ENCODE measurements around the gene OCA2.

Gene OCA2

DNA sequence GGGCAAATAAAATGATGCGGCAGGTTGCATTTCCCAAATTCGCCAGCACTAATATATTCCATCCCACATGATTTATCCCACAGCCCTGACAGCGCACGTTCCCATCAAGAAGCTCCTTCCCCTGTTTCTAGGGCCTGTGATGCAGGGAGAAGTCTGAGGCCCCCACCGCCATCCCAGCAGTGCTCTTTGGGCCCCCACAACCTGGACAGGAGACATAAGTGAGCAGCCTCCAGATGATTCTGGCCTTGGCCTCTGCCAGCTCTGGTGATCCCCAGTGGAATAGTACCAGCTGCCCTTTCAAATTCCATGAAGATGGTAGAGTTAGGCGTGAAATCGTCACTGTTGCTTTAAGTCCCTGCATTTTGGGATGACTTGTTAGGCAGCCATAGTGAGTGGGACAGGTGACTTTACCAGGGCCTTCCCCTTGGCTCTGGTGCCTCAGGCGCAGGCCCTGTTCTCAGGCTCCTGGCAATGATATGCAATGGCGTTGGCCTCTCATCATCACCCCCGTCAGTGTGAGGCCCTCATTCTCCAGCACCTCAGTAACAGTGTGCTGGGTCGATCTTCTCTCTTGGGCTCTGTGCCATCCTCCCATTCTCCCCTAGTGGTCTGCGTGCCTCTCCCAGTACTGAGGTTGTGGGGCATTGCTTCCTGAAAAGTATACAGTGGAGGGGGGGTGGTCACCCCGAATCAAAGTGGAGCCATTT, 263.7 kb downstream of the OCA2 start:
- H3K79me2 ChIP-seq (ENCODE audit: insufficient read depth, low read length) = no peaks in the 10 kb centered on the region
- no peaks in the 10 kb centered on the region for H4K20me1 ChIP-seq (ENCODE audit: insufficient read depth, low read length)
- H3K4me2 ChIP-seq (ENCODE audit: low read length) = no peak overlapping the region

DNA sequence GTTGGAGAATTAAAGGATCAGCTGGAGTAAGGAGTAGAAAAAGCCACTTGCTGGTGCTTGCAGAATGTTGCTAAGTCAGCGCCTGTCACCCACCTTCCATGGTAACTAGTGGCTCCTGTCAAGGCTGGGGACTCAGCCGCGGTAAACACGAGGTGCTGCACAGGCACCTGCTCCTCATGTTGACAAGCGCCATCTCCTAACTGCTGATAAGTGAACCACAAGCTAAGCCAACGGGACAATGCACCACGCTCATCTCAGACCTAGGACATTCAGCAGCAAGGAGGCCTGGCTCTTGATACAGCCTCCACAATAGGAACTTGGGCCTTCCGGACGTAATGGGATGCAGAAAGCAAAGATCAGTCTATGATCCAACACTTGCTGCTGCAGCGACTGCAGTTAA, 264.4 kb downstream of the OCA2 start:
- H4K20me1 ChIP-seq (ENCODE audit: insufficient read depth, low read length) = no peaks in the 10 kb centered on the region
- H3K4me3 ChIP-seq (ENCODE audit: low read depth, low read length, poor library complexity, severe bottlenecking) = no peak overlapping the region
- H2AFZ ChIP-seq (ENCODE audit: low read length) = no peak overlapping the region
- no peak overlapping the region for H3K27ac ChIP-seq (ENCODE audit: low read depth, low read length, poor library complexity, severe bottlenecking)
- H3K9ac ChIP-seq (ENCODE audit: low read length) = no peak overlapping the region
- no peaks in the 10 kb centered on the region for H3K27me3 ChIP-seq (ENCODE audit: insufficient read depth, low read length)
- no peaks in the 10 kb centered on the region for H3K79me2 ChIP-seq (ENCODE audit: insufficient read depth, low read length)
- H3K9me2 ChIP-seq (ENCODE audit: low read depth, low read length) = no peaks in the 10 kb centered on the region
- H3K4me2 ChIP-seq (ENCODE audit: low read length) = no peak overlapping the region
- H3K4me1 ChIP-seq (ENCODE audit: insufficient read depth, low read length, severe bottlenecking) = no peaks in the 10 kb centered on the region
- no peaks in the 10 kb centered on the region for H3K9me3 ChIP-seq (ENCODE audit: low read length)
- TF ChIP-seq, protein P1, sequence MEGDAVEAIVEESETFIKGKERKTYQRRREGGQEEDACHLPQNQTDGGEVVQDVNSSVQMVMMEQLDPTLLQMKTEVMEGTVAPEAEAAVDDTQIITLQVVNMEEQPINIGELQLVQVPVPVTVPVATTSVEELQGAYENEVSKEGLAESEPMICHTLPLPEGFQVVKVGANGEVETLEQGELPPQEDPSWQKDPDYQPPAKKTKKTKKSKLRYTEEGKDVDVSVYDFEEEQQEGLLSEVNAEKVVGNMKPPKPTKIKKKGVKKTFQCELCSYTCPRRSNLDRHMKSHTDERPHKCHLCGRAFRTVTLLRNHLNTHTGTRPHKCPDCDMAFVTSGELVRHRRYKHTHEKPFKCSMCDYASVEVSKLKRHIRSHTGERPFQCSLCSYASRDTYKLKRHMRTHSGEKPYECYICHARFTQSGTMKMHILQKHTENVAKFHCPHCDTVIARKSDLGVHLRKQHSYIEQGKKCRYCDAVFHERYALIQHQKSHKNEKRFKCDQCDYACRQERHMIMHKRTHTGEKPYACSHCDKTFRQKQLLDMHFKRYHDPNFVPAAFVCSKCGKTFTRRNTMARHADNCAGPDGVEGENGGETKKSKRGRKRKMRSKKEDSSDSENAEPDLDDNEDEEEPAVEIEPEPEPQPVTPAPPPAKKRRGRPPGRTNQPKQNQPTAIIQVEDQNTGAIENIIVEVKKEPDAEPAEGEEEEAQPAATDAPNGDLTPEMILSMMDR (IDR thresholded peaks at IDR 0.05; ENCODE audit: low read length) = no peak
- TF ChIP-seq EZH2 (IDR thresholded peaks at IDR 0.05; ENCODE audit: borderline replicate concordance, low read length) = no peak
- H3K36me3 ChIP-seq (ENCODE audit: insufficient read depth, low read length) = no peaks in the 10 kb centered on the region
- no peaks in the 10 kb centered on the region for H3F3A ChIP-seq (ENCODE audit: insufficient read depth, low read length)

More for the DNA sequence above, 263.7 kb downstream of the OCA2 start:
- Histone ChIP-seq H3K9me3 (ENCODE audit: low read length) (no peaks in the 10 kb centered on the region), H3K36me3 (ENCODE audit: insufficient read depth, low read length) (no peaks in the 10 kb centered on the region), H3K9ac (ENCODE audit: low read length) (no peak overlapping the region), H3K9me2 (ENCODE audit: low read depth, low read length) (no peaks in the 10 kb centered on the region), H3K4me1 (ENCODE audit: insufficient read depth, low read length, severe bottlenecking) (no peaks in the 10 kb centered on the region), H3K4me3 (ENCODE audit: low read depth, low read length, poor library complexity, severe bottlenecking) (no peak overlapping the region), H2AFZ (ENCODE audit: low read length) (no peak overlapping the region), H3K27me3 (ENCODE audit: insufficient read depth, low read length) (no peaks in the 10 kb centered on the region), H3F3A (ENCODE audit: insufficient read depth, low read length) (no peaks in the 10 kb centered on the region), H3K27ac (ENCODE audit: low read depth, low read length, poor library complexity, severe bottlenecking) (no peak overlapping the region)
- no peak for TF ChIP-seq EZH2 (IDR thresholded peaks at IDR 0.05; ENCODE audit: borderline replicate concordance, low read length)
- TF ChIP-seq, protein P1 (IDR thresholded peaks at IDR 0.05; ENCODE audit: low read length) = no peak

DNA sequence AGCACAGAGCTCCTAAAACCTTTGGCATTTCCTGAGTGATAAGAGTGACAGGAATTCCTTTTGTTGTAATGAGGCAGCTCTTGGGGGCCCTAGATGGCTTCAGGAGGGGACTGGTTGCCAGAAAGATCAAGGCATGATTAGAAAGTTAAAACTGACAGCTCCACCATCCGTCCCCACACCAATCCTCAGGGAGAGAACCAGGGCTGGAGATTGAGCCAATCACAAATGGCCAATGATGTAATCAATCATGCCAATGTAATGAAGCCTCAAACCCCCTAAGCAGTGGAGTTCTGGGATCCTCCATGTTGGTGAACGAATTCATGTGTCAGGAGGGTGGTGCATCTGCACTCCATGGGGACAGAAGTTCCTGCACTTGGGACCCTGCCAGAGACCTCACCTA, 265.1 kb downstream of the OCA2 start:
- H3K27me3 ChIP-seq (ENCODE audit: insufficient read depth, low read length) = no peaks in the 10 kb centered on the region
- no peaks in the 10 kb centered on the region for H3K79me2 ChIP-seq (ENCODE audit: insufficient read depth, low read length)
- H3K9ac ChIP-seq (ENCODE audit: low read length) = no peak overlapping the region
- no peak overlapping the region for H3K4me2 ChIP-seq (ENCODE audit: low read length)
- H3K27ac ChIP-seq (ENCODE audit: low read depth, low read length, poor library complexity, severe bottlenecking) = no peak overlapping the region
- no peaks in the 10 kb centered on the region for H3K36me3 ChIP-seq (ENCODE audit: insufficient read depth, low read length)
- H4K20me1 ChIP-seq (ENCODE audit: insufficient read depth, low read length) = no peaks in the 10 kb centered on the region
- H3K9me3 ChIP-seq (ENCODE audit: low read length) = no peaks in the 10 kb centered on the region
- H3K4me3 ChIP-seq (ENCODE audit: low read depth, low read length, poor library complexity, severe bottlenecking) = no peak overlapping the region
- TF ChIP-seq, protein P1 (IDR thresholded peaks at IDR 0.05; ENCODE audit: low read length) = no peak
- TF ChIP-seq EZH2 (IDR thresholded peaks at IDR 0.05; ENCODE audit: borderline replicate concordance, low read length) = no peak
- no peaks in the 10 kb centered on the region for H3K9me2 ChIP-seq (ENCODE audit: low read depth, low read length)
- H3K4me1 ChIP-seq (ENCODE audit: insufficient read depth, low read length, severe bottlenecking) = no peaks in the 10 kb centered on the region
- H2AFZ ChIP-seq (ENCODE audit: low read length) = no peak overlapping the region
- no peaks in the 10 kb centered on the region for H3F3A ChIP-seq (ENCODE audit: insufficient read depth, low read length)
